ENCODE measurements around the gene KRT79.
A peak's percentile ranks its signal among the peaks of the same experiment; 100 is the strongest.

KRT79 gene

GRCh38 chr12:52873832-52874572 lies 39.9 kb upstream of the KRT79 start:
- Histone ChIP-seq H3K27ac (replicated peaks) (no peak overlapping the region), H3K27me3 (ENCODE audit: insufficient read depth, poor library complexity, severe bottlenecking) (peaks cover 2% of the 10 kb centered on the region), H3K4me3 (replicated peaks; ENCODE audit: insufficient read depth, low read length) (peak overlapping the region; percentile 46)
- DNase-seq (ENCODE audit: low read depth in 1 of 2, low spot score in 1 of 2), result peak; percentile 44 to 57
- TF ChIP-seq REST (IDR thresholded peaks at IDR 0.05; ENCODE audit: insufficient replicate concordance, low read depth) (no peak), POLR2AphosphoS5 (IDR thresholded peaks at IDR 0.05; ENCODE audit: low read depth) (no peak), GABPA (IDR thresholded peaks at IDR 0.05; ENCODE audit: low read depth) (no peak), CTCF (IDR thresholded peaks at IDR 0.05; ENCODE audit: insufficient read depth, low read length) (no peak)

- TF ChIP-seq REST (IDR thresholded peaks at IDR 0.05; ENCODE audit: insufficient replicate concordance, low read depth) (no peak), SPI1 (IDR thresholded peaks at IDR 0.05; ENCODE audit: borderline replicate concordance, low read depth) (no peak), POLR2AphosphoS5 (IDR thresholded peaks at IDR 0.05; ENCODE audit: low read depth) (no peak), CTCF (IDR thresholded peaks at IDR 0.05; ENCODE audit: insufficient read depth, low read length) (no peak), GABPA (IDR thresholded peaks at IDR 0.05; ENCODE audit: low read depth) (no peak)
- no peak for DNase-seq (ENCODE audit: low read depth in 1 of 2, low spot score in 1 of 2)
- no peak overlapping the region for H3K4me3 ChIP-seq (replicated peaks; ENCODE audit: insufficient read depth, low read length)
- peaks cover 2% of the 10 kb centered on the region for H3K27me3 ChIP-seq (ENCODE audit: insufficient read depth, poor library complexity, severe bottlenecking)
- H3K27ac ChIP-seq (replicated peaks), result no peak overlapping the region
Observed at GRCh38 chr12:52873513-52873831, 39.4 kb upstream of the KRT79 start.

- TF ChIP-seq REST (IDR thresholded peaks at IDR 0.05; ENCODE audit: insufficient replicate concordance, low read depth) (no peak), SPI1 (IDR thresholded peaks at IDR 0.05; ENCODE audit: borderline replicate concordance, low read depth) (no peak), GABPA (IDR thresholded peaks at IDR 0.05; ENCODE audit: low read depth) (no peak), POLR2AphosphoS5 (IDR thresholded peaks at IDR 0.05; ENCODE audit: low read depth) (no peak), CTCF (IDR thresholded peaks at IDR 0.05; ENCODE audit: insufficient read depth, low read length) (no peak)
- Histone ChIP-seq H3K27ac (replicated peaks) (no peak overlapping the region), H3K27me3 (ENCODE audit: insufficient read depth, poor library complexity, severe bottlenecking) (peaks cover 2% of the 10 kb centered on the region), H3K4me3 (replicated peaks; ENCODE audit: insufficient read depth, low read length) (no peak overlapping the region)
- no peak for DNase-seq (ENCODE audit: low read depth in 1 of 2, low spot score in 1 of 2)
Observed at GRCh38 chr12:52872644-52873389, 38.7 kb upstream of the KRT79 start.
